Vagina (tissue), 2 donors: ENCODE measurements around the gene ACTA2. TPM values are rescaled to one million over a fixed set of nuclear protein-coding genes. Genes with fewer than 3 reads are reported as not detected.

ENCODE experiments used
- DNase-seq, 2 donors: peaks; one replicate each; pipeline ENCODE4 v3.0.0-alpha.2; 2017; ENCODE audit errors: extremely low spot score in 2 of 2
- H3K27ac ChIP-seq: fragments of 200-600 bp; sonication (generic); one replicate; pipeline ENCODE4 v1.5.1; 2019
- H3K27me3 ChIP-seq: fragments of 200-600 bp; sonication (generic); one replicate; pipeline ENCODE4 v1.5.1; 2019
- H3K36me3 ChIP-seq, 2 donors: fragments of 200-600 bp; sonication (generic); one replicate each; pipeline ENCODE4 v1.5.1; 2017 to 2019
- H3K4me1 ChIP-seq: fragments of 200-600 bp; sonication (generic); one replicate; pipeline ENCODE4 v1.5.1; 2019
- H3K4me3 ChIP-seq, 2 donors: fragments of 200-600 bp; sonication (generic); 1 replicate in 1 of 2; 2 replicates in 1 of 2; pipeline ENCODE4 v1.5.1; 2016 to 2019
- H3K9me3 ChIP-seq: fragments of 200-600 bp; sonication (generic); one replicate; pipeline ENCODE4 v1.5.1; 2019
- CTCF ChIP-seq, 3 experiments: fragments of 450-650 bp in 2 of 3; fragments of 200-600 bp in 1 of 3; sonication (generic) in 1 of 3; IDR thresholded peaks; one replicate each; pipeline ENCODE4 v1.5.1; 2017 to 2019; ENCODE audit warnings: antibody characterized with exemption in 3 of 3, mild to moderate bottlenecking in 2 of 3, moderate library complexity in 2 of 3
- POLR2A ChIP-seq, 2 donors: fragments of 450-650 bp; IDR thresholded peaks; one replicate each; pipeline ENCODE4 v1.6.1; 2017; ENCODE audit warnings: antibody characterized with exemption in 2 of 2, mild to moderate bottlenecking in 2 of 2, moderate library complexity in 2 of 2
- POLR2AphosphoS5 ChIP-seq, 2 donors: sonication (generic); formaldehyde crosslinking; IDR thresholded peaks; one replicate each; pipeline ENCODE4 v1.9.0; 2017; ENCODE audit warnings: antibody characterized with exemption in 2 of 2, mild to moderate bottlenecking in 2 of 2, low read depth in 1 of 2; ENCODE audit not compliant: insufficient read depth in 1 of 2
- intact Hi-C: fragments of 100-400 bp; cut with DNase I; formaldehyde crosslinking; loops from one replicate; pipeline ENCODE4 v1.15.1; 2023
- total RNA-seq: library from RNA; depleted of rRNA; stranded (reverse); fragments of >200 nt; gene quantifications from one replicate; pipeline ENCODE4 v1.2.3, GENCODE V29; 2016

ACTA2 gene
- total RNA-seq, 1 donor from 2014 or later = 1,162 TPM

- Histone ChIP-seq H3K4me1 (no peaks in the 10 kb centered on the region), H3K36me3 (peaks cover 0 to 4% of the 10 kb centered on the region in 2 donors), H3K27ac (no peak overlapping the region), H3K27me3 (no peaks in the 10 kb centered on the region), H3K4me3 (no peak overlapping the region), H3K9me3 (no peaks in the 10 kb centered on the region)
- intact Hi-C loops = no loop called here
- no peak for DNase-seq
- no peak for TF ChIP-seq POLR2AphosphoS5 (IDR thresholded peaks at IDR 0.05; ENCODE audit: insufficient read depth in 1 of 2, low read depth in 1 of 2)
- no peak for TF ChIP-seq CTCF (IDR thresholded peaks at IDR 0.05)
Observed at GRCh38 chr10:88908194-88908593, 44.4 kb downstream of the ACTA2 start.

GRCh38 chr10:88906921-88907320 is 45.7 kb downstream of the ACTA2 start:
- no peak for TF ChIP-seq CTCF (IDR thresholded peaks at IDR 0.05)
- TF ChIP-seq POLR2AphosphoS5 (IDR thresholded peaks at IDR 0.05; ENCODE audit: insufficient read depth in 1 of 2, low read depth in 1 of 2) = no peak
- TF ChIP-seq POLR2A (IDR thresholded peaks at IDR 0.05) = no peak
- H3K4me1 ChIP-seq = no peaks in the 10 kb centered on the region
- H3K27ac ChIP-seq = no peak overlapping the region
- no peaks in the 10 kb centered on the region for H3K9me3 ChIP-seq
- peaks cover 0 to 4% of the 10 kb centered on the region in 2 donors for H3K36me3 ChIP-seq
- intact Hi-C loops = no loop called here
- no peak for DNase-seq
- no peak overlapping the region for H3K4me3 ChIP-seq
- no peaks in the 10 kb centered on the region for H3K27me3 ChIP-seq

GRCh38 chr10:88903715-88904114 is 48.9 kb downstream of the ACTA2 start:
- Histone ChIP-seq H3K4me1 (no peaks in the 10 kb centered on the region), H3K27ac (no peak overlapping the region), H3K27me3 (no peaks in the 10 kb centered on the region), H3K36me3 (peaks cover 0 to 4% of the 10 kb centered on the region in 2 donors), H3K4me3 (no peak overlapping the region), H3K9me3 (no peaks in the 10 kb centered on the region)
- intact Hi-C loops = no loop called here
- DNase-seq = no peak
- TF ChIP-seq POLR2A (IDR thresholded peaks at IDR 0.05) (no peak), CTCF (IDR thresholded peaks at IDR 0.05) (no peak), POLR2AphosphoS5 (IDR thresholded peaks at IDR 0.05; ENCODE audit: insufficient read depth in 1 of 2, low read depth in 1 of 2) (no peak)

GRCh38 chr10:88901984-88902789 is 50.4 kb downstream of the ACTA2 start:
- Histone ChIP-seq H3K36me3 (peaks cover 0 to 4% of the 10 kb centered on the region in 2 donors), H3K9me3 (no peaks in the 10 kb centered on the region), H3K4me3 (no peak overlapping the region), H3K4me1 (peaks cover 12% of the 10 kb centered on the region), H3K27me3 (no peaks in the 10 kb centered on the region), H3K27ac (no peak overlapping the region)
- DNase-seq = no peak
- TF ChIP-seq POLR2AphosphoS5 (IDR thresholded peaks at IDR 0.05; ENCODE audit: insufficient read depth in 1 of 2, low read depth in 1 of 2) (no peak), CTCF (IDR thresholded peaks at IDR 0.05) (no peak), POLR2A (IDR thresholded peaks at IDR 0.05) (no peak)
- intact Hi-C loops = no loop called here
